Right hindlimb (tissue), 1 donor: Measurements from ENCODE around the gene HIP1R.
A peak's percentile ranks its signal among the peaks of the same experiment; 100 is the strongest.

Source experiments
- DNase-seq: peaks from one replicate; pipeline ENCODE4 v3.0.0-alpha.2; 2018

Gene HIP1R

DNA sequence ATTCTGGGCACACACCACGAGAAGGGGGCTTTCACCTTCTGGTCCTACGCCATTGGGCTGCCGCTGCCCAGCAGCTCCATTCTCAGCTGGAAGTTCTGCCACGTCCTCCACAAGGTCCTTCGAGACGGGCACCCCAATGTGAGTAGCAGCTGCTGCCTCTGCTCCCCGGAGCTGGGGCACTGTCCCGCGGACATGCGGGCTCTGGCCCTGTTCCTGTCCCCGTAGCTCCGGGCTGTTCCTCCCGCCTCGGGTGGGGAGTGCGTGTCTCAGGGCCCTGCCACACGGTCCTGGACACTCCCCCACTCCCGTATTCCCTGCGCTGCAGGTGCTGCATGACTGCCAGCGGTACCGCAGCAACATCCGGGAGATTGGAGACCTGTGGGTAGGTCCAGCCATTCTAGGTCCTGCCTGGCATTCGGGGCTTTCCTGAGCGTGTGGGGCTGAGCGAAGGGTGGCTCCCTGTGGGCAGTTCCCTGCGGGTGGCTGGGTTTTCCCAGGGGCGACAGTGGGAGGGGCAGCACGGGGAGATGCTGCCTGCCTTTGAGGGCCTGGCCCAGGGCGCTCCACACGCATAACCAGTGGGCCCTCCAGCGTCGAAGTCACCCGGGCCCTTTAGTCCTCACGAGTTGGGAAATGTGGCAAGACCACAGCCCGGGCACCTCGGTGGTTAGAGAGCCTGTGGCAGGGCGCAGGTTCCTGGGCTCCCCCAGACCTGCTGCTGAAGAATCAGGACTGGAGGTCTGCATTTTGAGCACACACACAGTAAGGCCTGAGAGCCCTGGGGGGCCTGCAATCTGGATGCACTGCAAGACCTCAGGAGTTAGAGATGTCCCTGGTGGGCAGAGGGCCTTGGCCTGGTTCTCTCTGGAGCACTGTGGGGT, 13.5 kb downstream of the HIP1R start:
- DNase-seq = no peak

DNA sequence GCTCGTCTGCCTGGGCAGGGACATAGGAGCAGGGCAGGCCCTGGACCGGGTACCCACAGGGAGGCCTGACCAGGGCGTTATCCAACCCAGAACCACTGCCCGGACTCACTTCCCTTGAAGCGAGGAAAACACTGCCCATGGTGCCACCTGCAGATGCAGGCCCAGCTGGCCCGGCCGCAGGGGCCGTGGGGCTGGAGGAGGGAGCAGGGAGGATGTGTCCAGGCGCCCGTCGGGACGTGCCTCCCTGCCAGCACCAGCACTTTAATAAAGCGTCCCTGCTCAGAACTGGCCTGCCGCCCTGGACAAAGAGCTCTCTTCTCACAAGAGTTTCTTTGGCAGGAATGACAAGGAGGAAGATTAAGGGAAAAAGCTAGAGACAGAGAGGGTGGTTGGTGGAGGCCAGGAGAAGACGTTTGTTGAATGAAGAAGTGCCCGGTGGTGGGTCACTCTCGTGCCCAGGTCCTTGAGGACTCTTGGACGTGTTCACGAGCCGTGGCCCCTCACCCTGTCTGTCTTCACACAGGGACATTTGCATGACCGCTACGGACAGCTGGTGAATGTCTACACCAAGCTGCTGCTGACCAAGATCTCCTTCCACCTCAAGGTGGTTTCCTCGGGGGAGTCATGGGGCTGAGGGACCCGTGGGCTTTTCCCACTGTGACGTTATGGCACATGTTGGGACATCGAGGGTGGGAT, 14.2 kb downstream of the HIP1R start:
- no peak for DNase-seq

GRCh38 chr12:122850048-122850445, 14.8 kb downstream of the HIP1R start:
- DNase-seq = no peak

DNA sequence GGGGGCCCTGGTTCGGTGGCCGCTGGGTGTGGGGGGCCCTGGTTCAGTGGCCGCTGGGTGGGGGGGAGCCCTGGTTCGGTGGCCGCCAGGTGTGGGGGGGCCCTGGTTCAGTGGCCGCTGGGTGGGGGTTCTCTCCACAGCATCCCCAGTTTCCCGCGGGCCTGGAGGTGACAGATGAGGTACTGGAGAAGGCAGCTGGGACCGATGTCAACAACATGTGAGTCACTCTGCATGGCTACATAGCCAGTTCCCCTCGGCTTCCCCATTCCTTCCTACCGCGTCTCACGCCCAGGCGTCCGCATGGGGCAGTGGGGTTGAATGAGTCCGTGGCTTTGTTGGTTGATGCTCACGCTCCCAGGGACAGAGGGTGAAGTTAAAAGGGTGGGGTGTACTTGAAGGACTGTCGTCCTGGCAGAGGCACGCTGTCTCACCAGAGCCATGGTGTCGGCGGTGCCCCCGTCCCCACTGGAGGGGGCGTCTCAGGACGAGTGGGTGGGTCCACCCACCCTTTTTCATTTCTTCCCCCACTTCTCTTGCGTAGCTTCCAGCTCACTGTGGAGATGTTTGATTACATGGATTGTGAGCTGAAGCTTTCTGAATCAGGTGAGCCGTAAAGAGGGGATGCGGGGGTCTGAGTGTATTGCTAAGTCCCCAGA, 15.6 kb downstream of the HIP1R start:
- no peak for DNase-seq

DNA sequence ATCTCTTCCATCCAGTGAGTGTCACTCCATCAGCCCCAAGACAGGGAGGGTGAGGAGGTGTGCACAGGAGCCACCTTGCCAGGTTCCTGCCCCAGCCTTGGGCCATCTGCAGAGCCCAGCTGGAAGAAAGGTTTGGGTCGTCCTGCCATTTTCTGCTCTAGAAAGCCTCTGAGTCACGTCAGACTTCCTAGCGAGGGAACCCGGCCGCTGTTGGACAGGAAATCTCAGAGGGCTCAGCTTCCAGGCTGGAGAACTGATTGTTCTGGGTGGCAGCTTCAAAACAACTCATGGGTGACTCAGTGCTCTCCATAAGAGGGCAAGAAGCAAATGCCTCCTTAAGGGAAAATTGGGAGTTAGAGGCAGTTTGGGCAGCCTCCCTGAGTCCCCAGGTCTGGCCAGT, 16.6 kb downstream of the HIP1R start:
- DNase-seq = no peak

DNA sequence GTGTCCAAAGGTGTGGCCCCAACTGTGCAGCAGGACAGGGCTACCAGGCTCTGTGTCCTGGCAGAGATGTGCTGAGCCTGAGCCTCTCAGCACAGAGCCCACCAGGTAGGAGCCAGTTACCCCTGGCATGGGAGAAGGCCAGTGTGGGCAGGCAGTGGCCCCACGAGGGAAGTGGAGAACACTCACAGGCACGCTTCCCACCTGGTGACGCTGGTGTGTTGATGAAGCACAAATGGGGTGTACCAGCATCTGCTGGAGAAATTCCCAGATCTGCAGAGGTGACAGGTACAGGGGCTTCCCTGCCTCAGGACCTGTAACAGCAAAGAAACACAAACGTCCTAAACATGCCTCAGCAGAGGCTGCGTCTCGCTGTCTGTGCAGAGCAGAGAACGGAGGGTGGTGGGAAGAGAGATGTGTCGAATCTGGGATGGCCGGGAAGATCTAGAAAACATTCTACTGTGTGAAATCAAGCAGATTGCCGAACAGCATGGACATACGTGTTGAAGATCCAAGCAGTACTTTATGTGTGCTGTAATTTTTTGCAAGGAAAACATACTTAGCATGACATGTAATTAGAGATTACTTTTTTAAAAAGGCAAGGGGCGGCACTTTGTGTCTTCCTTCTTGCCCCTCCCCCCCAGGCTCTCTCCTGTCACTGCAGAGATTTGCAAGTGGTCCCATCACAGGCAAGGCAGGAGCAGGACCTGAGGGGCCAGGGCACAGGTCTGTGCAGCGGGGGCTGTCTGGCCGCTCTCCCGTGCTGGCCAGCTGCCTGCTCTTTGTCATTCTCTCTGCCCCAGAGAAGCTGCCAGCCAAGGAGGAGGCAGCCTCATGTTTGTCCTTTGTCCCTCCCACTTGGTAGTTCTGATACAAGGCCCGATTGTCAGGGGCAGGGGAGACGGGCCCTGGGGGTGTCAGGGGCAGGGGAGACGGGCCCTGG, 17.3 kb downstream of the HIP1R start:
- DNase-seq = no peak

DNA sequence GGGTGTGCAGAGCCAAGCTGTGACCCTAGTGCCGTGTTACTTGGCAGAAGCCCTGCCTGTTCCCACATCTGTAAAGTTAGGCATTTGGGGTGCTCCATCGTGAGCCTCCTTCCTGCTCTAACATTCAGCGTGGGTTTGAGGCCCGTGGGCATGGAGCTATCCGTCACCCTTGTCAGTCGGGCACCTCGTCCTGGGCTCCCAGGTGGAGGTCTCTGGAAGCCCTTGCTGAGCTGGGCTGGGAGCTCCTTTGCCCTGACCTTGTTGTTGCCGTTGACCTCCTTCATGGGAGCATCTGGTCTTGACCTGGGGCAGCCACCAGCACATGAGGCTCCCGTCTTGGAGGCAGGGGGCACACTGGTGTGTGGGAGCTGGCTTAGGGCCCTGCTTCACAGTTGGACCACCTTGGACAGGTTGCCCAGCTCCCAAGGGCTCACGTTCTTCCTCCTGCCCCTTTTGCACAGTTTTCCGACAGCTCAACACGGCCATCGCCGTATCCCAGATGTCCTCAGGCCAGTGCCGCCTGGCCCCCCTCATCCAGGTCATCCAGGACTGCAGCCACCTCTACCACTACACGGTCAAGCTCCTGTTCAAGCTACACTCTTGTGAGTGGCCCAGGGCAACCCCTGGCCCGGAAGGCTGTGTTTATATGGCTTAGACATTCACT, 18.5 kb downstream of the HIP1R start:
- DNase-seq = no peak

DNA sequence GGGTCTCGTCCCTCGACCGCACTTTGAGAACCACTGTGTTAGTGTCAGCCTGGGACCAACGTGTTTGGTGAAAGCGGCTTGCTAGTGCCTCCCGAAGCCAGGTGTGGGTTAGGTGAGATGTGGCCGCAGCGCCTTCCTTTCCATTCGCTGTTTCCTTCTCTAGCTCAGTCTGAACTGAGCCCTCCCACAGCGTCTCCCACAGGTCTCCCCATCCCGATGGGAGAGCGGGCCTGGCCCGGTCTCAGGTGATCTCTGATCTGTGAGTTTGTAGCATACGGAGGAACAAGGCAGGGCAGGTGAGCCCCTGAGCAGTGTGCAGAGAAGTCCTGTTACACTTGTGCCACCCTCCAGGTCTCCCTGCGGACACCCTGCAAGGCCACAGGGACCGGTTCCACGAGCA, 19.3 kb downstream of the HIP1R start:
- DNase-seq = no peak

DNA sequence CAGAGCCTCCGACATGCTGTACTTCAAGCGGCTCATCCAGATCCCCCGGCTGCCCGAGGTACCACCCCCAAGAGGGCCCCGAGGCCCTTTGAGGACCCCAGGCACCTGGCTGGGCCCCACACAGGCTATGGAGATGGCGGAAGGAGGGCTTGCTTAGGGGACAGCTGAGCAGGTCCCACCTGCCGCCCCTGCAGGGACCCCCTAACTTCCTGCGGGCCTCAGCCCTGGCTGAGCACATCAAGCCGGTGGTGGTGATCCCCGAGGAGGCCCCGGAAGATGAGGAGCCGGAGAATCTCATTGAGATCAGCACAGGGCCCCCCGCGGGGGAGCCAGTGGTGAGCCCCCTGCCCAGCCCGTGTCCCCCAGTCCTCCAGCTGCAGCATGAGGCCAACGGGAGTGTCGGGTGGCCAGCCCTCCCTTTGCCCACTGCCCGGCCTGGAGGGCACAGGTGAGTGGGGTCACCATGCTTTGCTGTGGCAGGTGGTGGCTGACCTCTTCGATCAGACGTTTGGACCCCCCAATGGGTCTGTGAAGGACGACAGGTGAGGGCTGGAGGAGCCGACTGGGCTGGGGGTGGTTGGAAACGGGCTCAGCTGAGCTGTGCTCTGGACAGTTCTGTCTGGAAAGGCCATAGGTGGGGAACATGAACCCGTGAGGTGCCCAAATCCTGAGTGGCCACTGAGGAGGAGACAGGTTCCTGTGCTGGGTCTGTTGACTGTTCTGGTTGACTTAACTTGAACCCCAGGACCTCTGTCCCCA, 20.0 kb downstream of the HIP1R start:
- no peak for DNase-seq

DNA sequence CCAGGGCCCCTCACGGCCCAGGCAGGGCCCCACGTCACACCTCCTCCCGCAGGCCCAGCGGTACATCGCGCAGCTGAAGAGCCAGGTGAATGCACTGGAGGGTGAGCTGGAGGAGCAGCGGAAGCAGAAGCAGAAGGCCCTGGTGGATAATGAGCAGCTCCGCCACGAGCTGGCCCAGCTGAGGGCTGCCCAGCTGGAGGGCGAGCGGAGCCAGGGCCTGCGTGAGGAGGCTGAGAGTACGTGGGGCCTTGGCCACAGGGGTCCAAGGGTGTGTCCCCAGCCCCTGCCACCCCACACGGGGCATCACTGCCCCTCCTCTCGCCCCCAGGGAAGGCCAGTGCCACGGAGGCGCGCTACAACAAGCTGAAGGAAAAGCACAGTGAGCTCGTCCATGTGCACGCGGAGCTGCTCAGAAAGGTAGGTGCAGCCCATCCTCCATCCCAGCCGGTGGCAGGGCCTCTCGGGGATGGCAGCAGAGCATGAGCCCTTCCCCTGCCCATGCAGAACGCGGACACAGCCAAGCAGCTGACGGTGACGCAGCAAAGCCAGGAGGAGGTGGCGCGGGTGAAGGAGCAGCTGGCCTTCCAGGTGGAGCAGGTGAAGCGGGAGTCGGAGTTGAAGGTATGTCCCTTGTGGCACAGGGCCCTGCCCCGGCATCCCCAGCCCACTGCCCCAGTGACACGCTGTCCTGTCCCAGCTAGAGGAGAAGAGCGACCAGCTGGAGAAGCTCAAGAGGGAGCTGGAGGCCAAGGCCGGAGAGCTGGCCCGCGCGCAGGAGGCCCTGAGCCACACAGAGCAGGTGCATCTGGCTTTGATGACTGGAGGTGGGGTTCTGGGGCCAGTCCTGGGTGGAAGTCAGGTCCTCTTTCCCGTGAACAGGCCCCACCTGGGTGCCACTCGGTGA, 20.9 kb downstream of the HIP1R start:
- DNase-seq = no peak

DNA sequence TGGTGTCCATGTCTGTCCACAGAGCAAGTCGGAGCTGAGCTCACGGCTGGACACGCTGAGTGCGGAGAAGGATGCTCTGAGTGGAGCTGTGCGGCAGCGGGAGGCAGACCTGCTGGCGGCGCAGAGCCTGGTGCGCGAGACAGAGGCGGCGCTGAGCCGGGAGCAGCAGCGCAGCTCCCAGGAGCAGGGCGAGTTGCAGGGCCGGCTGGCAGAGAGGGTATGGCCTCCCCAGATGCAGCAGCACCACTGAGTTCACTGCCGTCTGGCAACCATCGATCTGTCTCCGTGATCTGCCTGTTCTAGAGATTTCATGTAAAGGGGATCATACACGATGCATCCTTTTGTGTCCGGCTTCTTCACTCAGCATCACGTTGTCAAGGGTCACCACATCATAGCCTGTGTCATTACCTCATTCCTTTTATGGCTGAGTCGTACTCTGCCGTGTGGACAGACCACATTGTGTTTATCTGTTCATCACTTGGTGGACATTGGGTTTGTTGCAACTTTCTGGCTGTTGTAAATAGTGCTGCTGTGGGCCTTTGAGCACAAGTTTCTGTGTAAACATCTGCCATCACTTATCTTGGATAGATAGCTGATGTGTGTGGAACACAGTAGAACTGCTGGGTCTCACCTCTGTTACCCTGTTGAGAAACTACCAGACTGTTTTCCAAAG, 21.9 kb downstream of the HIP1R start:
- no peak for DNase-seq

DNA sequence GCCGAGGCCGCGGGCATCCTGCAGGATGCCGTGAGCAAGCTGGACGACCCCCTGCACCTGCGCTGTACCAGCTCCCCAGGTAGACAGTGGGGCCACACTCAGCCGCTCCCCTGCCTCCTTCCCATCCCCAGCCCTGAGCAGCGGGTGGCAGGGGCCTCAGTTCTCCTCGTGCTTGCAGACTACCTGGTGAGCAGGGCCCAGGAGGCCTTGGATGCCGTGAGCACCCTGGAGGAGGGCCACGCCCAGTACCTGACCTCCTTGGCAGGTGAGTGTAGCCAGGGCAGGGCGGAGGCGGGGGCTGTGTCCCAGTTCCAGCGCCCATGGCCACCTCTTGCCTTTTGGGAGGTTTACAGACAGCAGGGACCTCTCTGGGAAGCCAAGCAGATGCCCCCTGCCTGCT, 22.9 kb downstream of the HIP1R start:
- no peak for DNase-seq

DNA sequence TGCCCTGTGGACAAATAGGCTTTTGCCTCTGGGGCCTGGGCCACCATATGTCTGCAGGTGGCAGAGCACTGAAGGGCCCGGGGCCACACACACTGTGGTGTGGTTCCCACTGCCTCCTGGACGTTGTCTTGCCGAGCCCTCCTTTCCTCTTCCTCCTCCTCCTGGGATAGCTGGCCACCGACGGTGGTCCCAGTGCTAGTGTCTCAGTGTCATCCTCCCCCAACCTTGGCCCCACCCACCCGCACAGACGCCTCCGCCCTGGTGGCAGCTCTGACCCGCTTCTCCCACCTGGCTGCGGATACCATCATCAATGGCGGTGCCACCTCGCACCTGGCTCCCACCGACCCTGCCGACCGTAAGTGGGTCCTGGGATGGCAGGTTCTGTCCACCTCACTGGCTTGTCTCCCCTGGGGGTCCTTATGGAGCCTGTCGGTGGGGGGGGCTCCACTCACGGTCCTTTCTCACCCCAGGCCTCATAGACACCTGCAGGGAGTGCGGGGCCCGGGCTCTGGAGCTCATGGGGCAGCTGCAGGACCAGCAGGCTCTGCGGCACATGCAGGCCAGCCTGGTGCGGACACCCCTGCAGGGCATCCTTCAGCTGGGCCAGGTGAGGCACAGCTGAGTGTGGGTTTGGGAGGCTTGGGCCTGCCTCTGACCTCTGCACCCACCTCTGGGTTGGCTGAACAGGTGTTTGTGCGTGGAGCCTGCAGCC, 23.5 kb downstream of the HIP1R start:
- no peak for DNase-seq

DNA sequence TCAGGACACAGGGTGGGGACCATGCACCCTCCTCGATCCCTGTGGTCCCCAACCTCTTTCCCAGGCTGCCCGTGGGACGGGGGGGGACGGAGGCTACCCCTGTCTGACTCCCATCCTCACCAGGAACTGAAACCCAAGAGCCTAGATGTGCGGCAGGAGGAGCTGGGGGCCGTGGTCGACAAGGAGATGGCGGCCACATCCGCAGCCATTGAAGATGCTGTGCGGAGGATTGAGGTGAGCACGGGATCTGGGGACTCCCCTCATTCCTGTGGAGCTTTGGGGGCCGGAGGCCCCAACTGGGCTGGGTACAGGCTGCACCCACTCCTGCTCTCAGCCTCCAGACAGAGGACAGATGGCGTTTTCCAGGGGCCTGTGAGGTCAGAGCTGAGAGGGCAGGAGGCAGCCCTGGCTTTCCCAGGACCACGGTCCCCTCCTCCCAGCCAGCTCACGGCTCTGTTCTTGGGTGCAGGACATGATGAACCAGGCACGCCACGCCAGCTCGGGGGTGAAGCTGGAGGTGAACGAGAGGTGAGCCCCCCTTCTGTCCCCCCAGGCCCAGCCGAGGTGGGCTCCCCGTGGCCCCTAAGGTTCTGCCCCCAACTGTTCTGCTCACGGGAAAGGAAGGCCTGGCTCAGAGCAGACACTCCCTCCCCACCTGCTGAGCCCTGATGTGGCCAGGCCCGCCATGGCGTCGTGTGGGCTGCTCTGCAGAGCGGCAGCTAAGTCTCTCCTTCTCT, 24.2 kb downstream of the HIP1R start:
- no peak for DNase-seq

GRCh38 chr12:122860040-122860853, 25.0 kb downstream of the HIP1R start:
- peak; percentile 89 for DNase-seq

- no peak for DNase-seq
These were observed 25.8 kb downstream of the HIP1R start for GRCh38 chr12:122860854-122861586.

DNA sequence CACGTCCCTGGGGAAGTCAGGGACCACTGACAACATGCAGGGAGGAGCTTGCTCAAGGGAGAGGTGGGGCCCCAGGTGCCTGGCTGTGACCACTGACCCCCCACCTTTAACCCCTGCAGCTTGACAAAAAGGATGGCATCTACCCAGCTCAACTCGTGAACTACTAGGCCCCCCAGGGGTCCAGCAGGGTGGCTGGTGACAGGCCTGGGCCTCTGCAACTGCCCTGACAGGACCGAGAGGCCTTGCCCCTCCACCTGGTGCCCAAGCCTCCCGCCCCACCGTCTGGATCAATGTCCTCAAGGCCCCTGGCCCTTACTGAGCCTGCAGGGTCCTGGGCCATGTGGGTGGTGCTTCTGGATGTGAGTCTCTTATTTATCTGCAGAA, 26.3 kb downstream of the HIP1R start:
- no peak for DNase-seq
